ENCODE data around the gene KBTBD2. TPM values are rescaled to one million over a fixed set of nuclear protein-coding genes. Genes with fewer than 3 reads are reported as not detected.
A peak's percentile ranks its signal among the peaks of the same experiment; 100 is the strongest.
"Not testable (repeated sequence)": the region's sequence is repeated elsewhere in the genome, so short reads cannot be mapped to it uniquely, and the experiment has no call there.

The KBTBD2 gene
- total and polyA plus RNA-seq, 2 donors (not counting 1 experiment from before 2014, with no cell fraction given): 38.9 to 62.1 TPM

- no peaks in the 10 kb centered on the region for H3K36me3 ChIP-seq (replicated peaks in 1 of 2; ENCODE audit: control extremely low read depth in 1 of 2, control insufficient read depth in 1 of 2, extremely low read depth in 1 of 2, insufficient read depth in 2 of 2, low read length in 1 of 2)
- H4K20me1 ChIP-seq (ENCODE audit: control insufficient read depth, insufficient read depth, low read length, poor library complexity, severe bottlenecking): no peaks in the 10 kb centered on the region
- peaks cover 0 to 7% (median 1%) of the 10 kb centered on the region in 4 experiments for H3K27me3 ChIP-seq (replicated peaks in 1 of 4; ENCODE audit: control extremely low read depth in 1 of 4, control insufficient read depth in 3 of 4, insufficient read depth in 4 of 4, low read length in 3 of 4)
- ChIA-PET POLR2A (interaction anchor here (1.7 kb wide), 1 partner anchor 44 kb away, joined by 5 read pairs; the partner anchor contains the start of gene KBTBD2), CTCF (interaction anchor here (0.6 to 5.0 kb wide), 42 partner anchors 9 to 283 kb away, joined by 3 to 122 read pairs (median 4); partner anchors contain the start of genes FKBP9, KBTBD2, NT5C3A and RP9)
- peak overlapping the region; percentile 82 for H2AFZ ChIP-seq (ENCODE audit: insufficient read depth, low read depth, low read length, poor library complexity, severe bottlenecking)
- Mint-ChIP-seq H3K27ac (no peak overlapping the region), H3K4me3 (no peak overlapping the region), H3K9me3 (ENCODE audit: insufficient read depth) (no peaks in the 10 kb centered on the region), H3K4me1 (peaks cover 7% of the 10 kb centered on the region), H3K27me3 (peaks cover 18% of the 10 kb centered on the region)
- no peak overlapping the region for H3K4me3 ChIP-seq (ENCODE audit: control extremely low read depth in 1 of 5, extremely low read depth in 1 of 5, insufficient read depth in 1 of 5, low read depth in 2 of 5, low read length in 4 of 5)
- no peak overlapping the region for H3K4me2 ChIP-seq (replicated peaks; ENCODE audit: low read depth, low read length, poor library complexity, severe bottlenecking)
- intact Hi-C loops (cut with micrococcal nuclease): loop anchor here (1.0 to 5.0 kb wide), 7 partner anchors 46 to 349 kb away; partner anchors contain the start of genes AVL9, BBS9 and RP9
- WGBS (ENCODE audit: insufficient coverage): 27% methylated on average over 3 of the region's 9 CpGs
- H3K4me1 ChIP-seq (ENCODE audit: control insufficient read depth in 2 of 2, insufficient read depth in 2 of 2, low read length in 2 of 2): peaks cover 6 to 7% of the 10 kb centered on the region in 2 donors
- H3K27ac ChIP-seq (ENCODE audit: low read length in 2 of 2): no peak overlapping the region
- no peak overlapping the region for H3K9ac ChIP-seq (ENCODE audit: low read length)
- H3K79me2 ChIP-seq (ENCODE audit: control insufficient read depth, insufficient read depth, low read length): no peaks in the 10 kb centered on the region
- H3K9me3 ChIP-seq (ENCODE audit: control extremely low read depth in 1 of 3, control insufficient read depth in 2 of 3, insufficient read depth in 1 of 3, low read length in 2 of 3): no peaks in the 10 kb centered on the region
- TF ChIP-seq EZH2 (IDR thresholded peaks at IDR 0.05; ENCODE audit: borderline replicate concordance, insufficient read depth, low read depth, low read length, poor library complexity, severe bottlenecking): no peak
- TF ChIP-seq, protein P1, sequence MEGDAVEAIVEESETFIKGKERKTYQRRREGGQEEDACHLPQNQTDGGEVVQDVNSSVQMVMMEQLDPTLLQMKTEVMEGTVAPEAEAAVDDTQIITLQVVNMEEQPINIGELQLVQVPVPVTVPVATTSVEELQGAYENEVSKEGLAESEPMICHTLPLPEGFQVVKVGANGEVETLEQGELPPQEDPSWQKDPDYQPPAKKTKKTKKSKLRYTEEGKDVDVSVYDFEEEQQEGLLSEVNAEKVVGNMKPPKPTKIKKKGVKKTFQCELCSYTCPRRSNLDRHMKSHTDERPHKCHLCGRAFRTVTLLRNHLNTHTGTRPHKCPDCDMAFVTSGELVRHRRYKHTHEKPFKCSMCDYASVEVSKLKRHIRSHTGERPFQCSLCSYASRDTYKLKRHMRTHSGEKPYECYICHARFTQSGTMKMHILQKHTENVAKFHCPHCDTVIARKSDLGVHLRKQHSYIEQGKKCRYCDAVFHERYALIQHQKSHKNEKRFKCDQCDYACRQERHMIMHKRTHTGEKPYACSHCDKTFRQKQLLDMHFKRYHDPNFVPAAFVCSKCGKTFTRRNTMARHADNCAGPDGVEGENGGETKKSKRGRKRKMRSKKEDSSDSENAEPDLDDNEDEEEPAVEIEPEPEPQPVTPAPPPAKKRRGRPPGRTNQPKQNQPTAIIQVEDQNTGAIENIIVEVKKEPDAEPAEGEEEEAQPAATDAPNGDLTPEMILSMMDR (IDR thresholded peaks at IDR 0.05): peak; percentile 89
- DNase-seq (peak; percentile 91), ATAC-seq (ENCODE audit: low read depth) (peak; percentile 100)
Measured at GRCh38 chr7:32846630-32847225, 44.8 kb downstream of the KBTBD2 start.

GRCh38 chr7:32844748-32845147 lies 46.8 kb downstream of the KBTBD2 start:
- H3K27me3 Mint-ChIP-seq: peaks cover 12% of the 10 kb centered on the region
- intact Hi-C loops (cut with micrococcal nuclease): loop anchor here (5.0 kb wide), 1 partner anchor 347 kb away; the partner anchor contains the start of gene AVL9
- H3K79me2 ChIP-seq (ENCODE audit: control insufficient read depth, insufficient read depth, low read length); H3K9me3 Mint-ChIP-seq (ENCODE audit: insufficient read depth); H3K9ac ChIP-seq (ENCODE audit: low read length); POLR2A ChIA-PET; DNase-seq; H3K4me1 Mint-ChIP-seq; H3K4me1 ChIP-seq (ENCODE audit: control insufficient read depth in 2 of 2, insufficient read depth in 2 of 2, low read length in 2 of 2); H3K27ac ChIP-seq (ENCODE audit: low read length in 2 of 2); H3K27me3 ChIP-seq (replicated peaks in 1 of 4; ENCODE audit: control extremely low read depth in 1 of 4, control insufficient read depth in 3 of 4, insufficient read depth in 4 of 4, low read length in 3 of 4); H3K4me2 ChIP-seq (replicated peaks; ENCODE audit: low read depth, low read length, poor library complexity, severe bottlenecking); H3K36me3 ChIP-seq (replicated peaks in 1 of 2; ENCODE audit: control extremely low read depth in 1 of 2, control insufficient read depth in 1 of 2, extremely low read depth in 1 of 2, insufficient read depth in 2 of 2, low read length in 1 of 2); H3K4me3 ChIP-seq (ENCODE audit: control extremely low read depth in 1 of 5, extremely low read depth in 1 of 5, insufficient read depth in 1 of 5, low read depth in 2 of 5, low read length in 4 of 5); H3K9me3 ChIP-seq (ENCODE audit: control extremely low read depth in 1 of 3, control insufficient read depth in 2 of 3, insufficient read depth in 1 of 3, low read length in 2 of 3); H2AFZ ChIP-seq (ENCODE audit: insufficient read depth, low read depth, low read length, poor library complexity, severe bottlenecking); H3K4me3 Mint-ChIP-seq; H3K27ac Mint-ChIP-seq; ATAC-seq (ENCODE audit: low read depth); H4K20me1 ChIP-seq (ENCODE audit: control insufficient read depth, insufficient read depth, low read length, poor library complexity, severe bottlenecking): not testable (repeated sequence)
- CTCF ChIA-PET: interaction anchor here (2.3 to 5.0 kb wide), 5 partner anchors 35 to 264 kb away, joined by 6 to 122 read pairs (median 23); partner anchors contain the start of gene RP9
- 88% methylated on average over 6 of the region's 6 CpGs for WGBS (ENCODE audit: insufficient coverage)

- H3K36me3 ChIP-seq (replicated peaks in 1 of 2; ENCODE audit: control extremely low read depth in 1 of 2, control insufficient read depth in 1 of 2, extremely low read depth in 1 of 2, insufficient read depth in 2 of 2, low read length in 1 of 2); H3K9me3 Mint-ChIP-seq (ENCODE audit: insufficient read depth); H3K4me3 ChIP-seq (ENCODE audit: control extremely low read depth in 1 of 5, extremely low read depth in 1 of 5, insufficient read depth in 1 of 5, low read depth in 2 of 5, low read length in 4 of 5); H3K4me2 ChIP-seq (replicated peaks; ENCODE audit: low read depth, low read length, poor library complexity, severe bottlenecking); H3K4me3 Mint-ChIP-seq; H3K9me3 ChIP-seq (ENCODE audit: control extremely low read depth in 1 of 3, control insufficient read depth in 2 of 3, insufficient read depth in 1 of 3, low read length in 2 of 3); H3K27me3 Mint-ChIP-seq; H3K27ac Mint-ChIP-seq; H3K4me1 ChIP-seq (ENCODE audit: control insufficient read depth in 2 of 2, insufficient read depth in 2 of 2, low read length in 2 of 2); POLR2A ChIA-PET; H3K4me1 Mint-ChIP-seq; ATAC-seq (ENCODE audit: low read depth); H3K79me2 ChIP-seq (ENCODE audit: control insufficient read depth, insufficient read depth, low read length); H3K9ac ChIP-seq (ENCODE audit: low read length); H3K27ac ChIP-seq (ENCODE audit: low read length in 2 of 2); H2AFZ ChIP-seq (ENCODE audit: insufficient read depth, low read depth, low read length, poor library complexity, severe bottlenecking); H4K20me1 ChIP-seq (ENCODE audit: control insufficient read depth, insufficient read depth, low read length, poor library complexity, severe bottlenecking); H3K27me3 ChIP-seq (replicated peaks in 1 of 4; ENCODE audit: control extremely low read depth in 1 of 4, control insufficient read depth in 3 of 4, insufficient read depth in 4 of 4, low read length in 3 of 4); DNase-seq; intact Hi-C loops (cut with micrococcal nuclease): not testable (repeated sequence)
- CTCF ChIA-PET: interaction anchor here (0.7 to 5.0 kb wide), 3 partner anchors 98 to 1011 kb away, joined by 5 to 122 read pairs (median 66); partner anchors contain the start of gene RP9
- no CpG with 5 or more reads among the region's 3 CpGs for WGBS (ENCODE audit: insufficient coverage)
Measured at GRCh38 chr7:32843763-32844162, 47.8 kb downstream of the KBTBD2 start.

All from B cell (primary cell).